Natural killer cell treated with Interleukin-12 subunit alpha and Interleukin-12 subunit beta and Interleukin-15 and Interleukin-18, amount 100 ng/mL, for 72 hours (primary cell): ENCODE data around the gene MPHOSPH9. TPM values are rescaled to one million over a fixed set of nuclear protein-coding genes. Genes with fewer than 3 reads are reported as not detected.
A peak's percentile ranks its signal among the peaks of the same experiment; 100 is the strongest.

Experiments used
- ATAC-seq, 2 donors: fragments of 150-1000 bp; cut with Tn5 transposase in 1 of 2; sonication (Bioruptor Pico), chemical (Tn5 transposase) in 1 of 2; 2 replicates each; pipeline ENCODE4 v1.10.0; 2021
- DNase-seq: peaks from one replicate; pipeline ENCODE4 v3.0.0; 2022; ENCODE audit warnings: low spot score
- H3K27ac Mint-ChIP-seq, 2 donors: 1 replicate in 1 of 2; 2 replicates in 1 of 2; pipeline ENCODE4 v1.8.0; 2022; ENCODE audit warnings: mixed read lengths in 2 of 2, mild to moderate bottlenecking in 1 of 2, moderate library complexity in 1 of 2
- H3K27me3 Mint-ChIP-seq, 2 donors: 1 replicate in 1 of 2; 2 replicates in 1 of 2; pipeline ENCODE4 v1.8.0; 2022; ENCODE audit warnings: mixed read lengths in 2 of 2
- H3K36me3 Mint-ChIP-seq: one replicate; pipeline ENCODE4 v1.8.0; 2022; ENCODE audit warnings: mixed read lengths
- H3K4me1 Mint-ChIP-seq, 2 donors: 1 replicate in 1 of 2; 2 replicates in 1 of 2; pipeline ENCODE4 v1.8.0; 2022; ENCODE audit warnings: low read depth in 2 of 2, mixed read lengths in 2 of 2, mild to moderate bottlenecking in 1 of 2
- H3K4me3 Mint-ChIP-seq: one replicate; pipeline ENCODE4 v1.8.0; 2022; ENCODE audit warnings: mixed read lengths
- H3K9me3 Mint-ChIP-seq: 2 replicates; pipeline ENCODE4 v1.8.0; 2022; ENCODE audit warnings: mixed read lengths
- total RNA-seq, 2 donors: library from RNA; stranded (reverse); gene quantifications; one replicate each; pipeline ENCODE4 v1.2.3, GENCODE V29; 2022

MPHOSPH9 gene
- total RNA-seq, 2 donors from 2014 or later: 50.1 to 117 TPM

DNA sequence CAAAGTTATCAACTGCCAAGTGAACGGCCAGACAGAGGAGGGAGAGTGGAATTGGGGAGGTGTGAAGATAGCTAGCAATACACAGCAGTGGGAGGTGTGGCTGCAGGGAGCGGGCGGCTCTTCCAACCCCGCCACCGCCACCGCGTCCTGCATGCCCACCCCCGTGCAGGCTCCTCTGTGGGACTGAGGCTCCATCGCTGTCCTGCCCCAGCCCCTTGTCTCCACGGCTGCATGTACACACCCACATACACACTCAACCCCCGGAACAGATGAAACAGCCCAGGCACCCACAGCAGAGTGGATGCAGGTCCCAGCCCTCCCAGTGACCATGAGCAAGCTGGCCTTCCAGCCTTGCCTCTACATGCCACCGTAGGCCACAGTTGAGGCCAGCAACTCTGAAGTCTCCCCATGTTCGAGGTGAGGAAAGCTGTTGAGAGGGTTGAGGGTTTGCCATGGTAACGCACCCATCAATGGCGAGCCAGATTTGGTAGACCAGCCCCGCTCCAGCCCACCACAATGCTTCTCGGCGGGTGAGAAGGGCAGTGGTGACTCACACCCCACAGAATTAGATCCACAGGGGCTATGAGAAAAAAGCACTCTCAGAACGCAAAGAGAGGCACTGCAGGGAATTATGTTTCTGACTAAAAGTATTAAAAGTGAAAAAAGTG is 121.3 kb downstream of the MPHOSPH9 start:
- DNase-seq (peak; percentile 60), ATAC-seq (peak; percentile 69 to 79)
- no peaks in the 10 kb centered on the region for H3K27me3 Mint-ChIP-seq
- H3K4me3 Mint-ChIP-seq: peak overlapping the region; percentile 46
- H3K27ac Mint-ChIP-seq: peak overlapping the region in 1 of 2 donors; percentile 72
- H3K4me1 Mint-ChIP-seq: peaks cover 36 to 41% of the 10 kb centered on the region in 2 donors
- H3K36me3 Mint-ChIP-seq: no peaks in the 10 kb centered on the region
- no peaks in the 10 kb centered on the region for H3K9me3 Mint-ChIP-seq

DNA sequence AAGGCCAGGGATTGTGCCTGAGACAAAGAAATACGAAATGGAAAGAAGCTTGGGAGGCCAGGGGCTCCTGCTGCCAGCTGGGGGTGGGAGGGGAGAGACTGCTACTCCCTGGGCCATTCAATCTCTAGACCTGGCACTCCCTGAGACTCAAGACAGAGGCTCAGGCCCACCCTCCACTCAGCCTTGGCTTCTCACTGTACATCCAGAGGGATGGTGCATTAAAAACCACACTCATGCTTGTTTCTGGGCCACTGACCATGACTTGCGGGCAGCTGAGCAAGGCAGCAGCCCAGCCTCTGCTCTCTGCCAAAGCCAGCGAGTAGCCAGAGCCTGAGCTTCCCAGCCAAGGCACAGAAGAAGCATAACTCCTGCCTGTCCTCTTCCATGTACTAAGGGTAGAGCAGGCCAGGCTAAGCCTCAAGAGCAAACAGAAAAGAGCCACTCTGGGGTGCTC is 123.6 kb downstream of the MPHOSPH9 start:
- Mint-ChIP-seq H3K27ac (no peak overlapping the region), H3K4me1 (peaks cover 48 to 58% of the 10 kb centered on the region in 2 donors), H3K4me3 (no peak overlapping the region)

DNA sequence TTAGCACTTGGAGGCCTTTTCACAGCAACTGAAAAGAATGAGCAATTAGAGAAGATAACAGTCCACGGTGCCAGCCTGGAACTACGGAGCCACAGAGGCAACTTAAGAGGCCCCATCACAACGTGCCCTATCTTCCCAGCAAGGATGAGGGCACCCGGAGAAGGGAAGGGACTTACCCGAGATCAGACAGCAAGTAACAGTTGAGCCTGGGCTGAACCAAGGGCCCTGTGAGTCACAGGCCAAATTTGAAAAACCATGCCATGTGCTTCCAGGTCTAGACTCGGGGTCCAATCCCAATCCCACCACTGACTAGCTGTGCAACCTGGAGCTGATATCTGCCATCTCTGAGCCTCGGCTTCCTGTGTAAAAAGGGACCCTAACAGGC is 124.3 kb downstream of the MPHOSPH9 start:
- Mint-ChIP-seq H3K27me3 (no peaks in the 10 kb centered on the region), H3K4me3 (no peak overlapping the region), H3K4me1 (peaks cover 48 to 58% of the 10 kb centered on the region in 2 donors), H3K27ac (no peak overlapping the region), H3K9me3 (no peaks in the 10 kb centered on the region), H3K36me3 (no peaks in the 10 kb centered on the region)
- DNase-seq (no peak), ATAC-seq (no peak)

More for the DNA sequence above, 123.6 kb downstream of the MPHOSPH9 start:
- H3K36me3 Mint-ChIP-seq: no peaks in the 10 kb centered on the region
- no peaks in the 10 kb centered on the region for H3K9me3 Mint-ChIP-seq
- no peak for ATAC-seq
- DNase-seq: peak; percentile 1
- no peaks in the 10 kb centered on the region for H3K27me3 Mint-ChIP-seq

DNA sequence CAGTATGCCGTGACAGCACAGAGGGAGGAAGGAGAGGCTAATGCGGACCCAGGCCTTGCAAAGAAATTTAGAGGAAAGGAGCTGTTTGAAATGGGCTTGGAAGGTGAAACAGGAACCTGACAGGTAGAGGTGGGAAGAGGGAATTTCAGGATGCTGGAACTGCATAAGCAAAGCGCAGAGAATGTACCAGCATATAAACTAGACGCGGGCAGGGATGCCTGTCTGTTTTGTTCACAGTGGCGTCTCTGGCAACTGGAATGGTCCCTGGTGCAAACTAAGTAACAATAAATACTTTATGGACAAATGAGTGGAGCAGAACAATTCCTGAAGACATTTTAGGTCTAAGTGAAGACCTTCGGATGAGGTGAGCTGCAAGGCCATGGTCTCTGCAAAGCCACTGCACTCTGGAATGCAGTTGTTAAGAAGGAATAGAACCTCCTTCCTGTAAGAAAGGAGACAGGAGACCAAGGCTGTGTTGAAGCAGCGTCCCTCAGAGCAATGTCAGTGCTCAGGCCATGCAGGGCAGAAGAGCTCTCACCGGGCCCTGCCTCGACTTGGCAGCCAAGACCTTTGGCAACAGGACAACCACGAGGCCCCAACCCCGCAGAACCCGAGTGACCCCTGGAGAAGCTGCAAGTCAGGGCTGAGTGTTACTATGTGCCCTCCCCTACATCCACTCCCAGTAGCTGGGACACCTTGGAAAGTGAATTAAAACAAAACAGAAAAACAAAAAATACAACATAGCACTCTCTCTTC is 124.8 kb downstream of the MPHOSPH9 start:
- peak overlapping the region; percentile 88 to 95 for H3K27ac Mint-ChIP-seq

DNA sequence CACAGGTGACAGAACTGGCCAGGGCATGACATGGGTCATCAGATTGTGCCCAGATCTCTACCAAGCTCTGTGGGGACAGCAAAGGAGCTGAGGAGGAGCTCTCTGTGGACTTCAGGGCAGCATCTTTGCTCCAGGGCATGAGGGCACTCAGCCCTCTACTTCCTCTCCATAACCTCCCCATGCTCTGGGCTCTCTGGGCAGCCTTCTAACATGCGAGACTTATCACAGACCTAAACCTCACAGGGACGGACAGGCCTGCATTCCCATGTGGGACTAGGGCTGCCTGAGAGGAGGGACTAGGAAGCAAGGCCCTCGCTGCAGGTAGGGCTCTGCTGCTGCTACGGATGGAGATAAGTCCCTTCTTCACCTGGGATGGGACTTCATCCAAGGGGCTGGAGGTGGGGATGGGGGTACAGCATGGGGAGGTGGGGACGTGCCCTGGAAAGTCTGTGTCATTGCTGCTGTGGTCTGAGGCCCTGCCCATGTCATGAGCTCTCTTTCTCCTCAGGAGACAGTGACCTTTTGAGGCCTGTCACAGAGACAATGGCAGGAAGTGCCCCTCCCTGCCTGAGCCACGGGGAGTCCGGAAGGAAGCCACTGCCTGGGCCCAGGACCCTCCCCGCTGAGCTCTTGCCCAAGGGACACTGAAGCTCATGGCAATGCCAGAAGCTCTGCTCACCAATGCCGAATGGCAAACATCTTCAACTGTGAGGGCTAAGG is 126.1 kb downstream of the MPHOSPH9 start:
- no peaks in the 10 kb centered on the region for H3K27me3 Mint-ChIP-seq
- DNase-seq: peak; percentile 83
- peak overlapping the region; percentile 88 to 95 for H3K27ac Mint-ChIP-seq
- H3K4me3 Mint-ChIP-seq: peak overlapping the region; percentile 53
- peaks cover 44 to 52% of the 10 kb centered on the region in 2 donors for H3K4me1 Mint-ChIP-seq
- H3K9me3 Mint-ChIP-seq: no peaks in the 10 kb centered on the region
- H3K36me3 Mint-ChIP-seq: no peaks in the 10 kb centered on the region
- ATAC-seq: peak; percentile 87 to 93

More for the DNA sequence above, 124.8 kb downstream of the MPHOSPH9 start:
- ATAC-seq (no peak), DNase-seq (peak; percentile 5)
- Mint-ChIP-seq H3K27me3 (no peaks in the 10 kb centered on the region), H3K9me3 (no peaks in the 10 kb centered on the region), H3K36me3 (no peaks in the 10 kb centered on the region), H3K4me1 (peaks cover 48 to 58% of the 10 kb centered on the region in 2 donors), H3K4me3 (no peak overlapping the region)

DNA sequence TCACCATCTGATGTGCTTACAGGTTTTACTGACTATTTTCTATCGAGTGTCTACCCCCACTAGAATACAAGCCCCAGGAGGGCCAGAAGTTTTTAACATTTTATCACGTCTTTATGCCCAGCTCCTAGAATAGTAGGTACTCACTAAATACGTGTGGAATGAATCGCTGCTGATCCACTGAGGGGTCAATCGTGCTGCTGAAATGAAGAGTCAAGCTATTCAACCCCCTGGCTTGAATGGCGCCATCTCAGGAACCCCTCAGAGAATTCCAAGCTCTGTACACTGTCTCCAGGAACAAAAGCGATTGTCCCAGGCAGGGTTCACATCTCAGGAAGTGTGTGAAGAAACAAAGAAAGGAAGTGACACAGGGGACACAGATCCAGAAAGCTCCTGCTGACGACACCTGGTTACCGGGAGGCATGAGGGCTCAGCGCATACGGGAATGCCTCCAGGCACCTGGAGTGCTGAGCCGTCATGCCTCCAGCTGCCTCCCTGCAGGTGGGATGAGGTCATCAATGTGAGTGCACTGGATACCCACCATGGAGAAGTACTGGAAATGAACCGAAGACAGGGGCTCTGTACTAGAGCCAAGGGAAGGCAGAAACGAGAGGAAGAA is 127.6 kb downstream of the MPHOSPH9 start:
- no peaks in the 10 kb centered on the region for H3K36me3 Mint-ChIP-seq
- no peaks in the 10 kb centered on the region for H3K27me3 Mint-ChIP-seq
- no peaks in the 10 kb centered on the region for H3K9me3 Mint-ChIP-seq
- peak overlapping the region; percentile 88 to 95 for H3K27ac Mint-ChIP-seq
- peaks cover 30 to 39% of the 10 kb centered on the region in 2 donors for H3K4me1 Mint-ChIP-seq
- H3K4me3 Mint-ChIP-seq: no peak overlapping the region
- DNase-seq (peak; percentile 3), ATAC-seq (no peak)

DNA sequence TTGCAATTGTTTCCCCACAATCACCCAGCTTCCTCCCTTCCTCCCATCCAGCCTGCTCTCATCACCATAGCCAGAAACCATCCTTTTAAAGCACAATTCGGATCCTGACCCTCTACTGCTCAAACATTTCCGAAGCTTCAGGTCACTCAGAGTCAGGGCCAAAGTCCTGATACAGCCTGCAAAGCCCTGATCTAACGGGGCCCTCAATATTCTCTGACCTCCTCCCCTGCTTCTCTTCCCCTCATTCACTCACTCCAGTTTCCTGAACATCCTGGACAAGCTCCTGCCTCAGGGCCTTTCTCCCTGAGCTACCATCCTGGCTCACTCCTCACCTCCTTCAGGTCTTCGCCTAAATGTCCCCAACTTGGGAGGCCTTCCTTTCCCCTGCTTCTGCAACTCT is 128.1 kb downstream of the MPHOSPH9 start:
- Mint-ChIP-seq H3K27ac (peak overlapping the region; percentile 88 to 95), H3K4me3 (no peak overlapping the region), H3K27me3 (no peaks in the 10 kb centered on the region), H3K9me3 (no peaks in the 10 kb centered on the region), H3K4me1 (peaks cover 30 to 39% of the 10 kb centered on the region in 2 donors), H3K36me3 (no peaks in the 10 kb centered on the region)
- DNase-seq (no peak), ATAC-seq (no peak)

Other genes with a start within 250 kb of the MPHOSPH9 start
- 1 to 10 TPM; 2.0 to 3.1 TPM for gene PITPNM2, start 82.1 kb downstream of the MPHOSPH9 start, total RNA-seq
- 10 to 100 TPM; 17.9 to 37.6 TPM for gene MTRFR, start 295 bp upstream of the MPHOSPH9 start, total RNA-seq
- 10 to 100 TPM; 22.4 to 32.0 TPM for gene CDK2AP1, start 38.7 kb upstream of the MPHOSPH9 start, total RNA-seq
- 10 to 100 TPM; 44.8 to 49.0 TPM for gene SBNO1, start 131.7 kb upstream of the MPHOSPH9 start, total RNA-seq
- 10 to 100 TPM; 67.2 to 95.6 TPM for gene KMT5A, start 151.0 kb upstream of the MPHOSPH9 start, total RNA-seq
- gene RILPL2, start 203.5 kb upstream of the MPHOSPH9 start, total RNA-seq: 10 to 100 TPM in 1 of 2 donors, 1 to 10 TPM in 1; 9.7 to 12.2 TPM
- gene SNRNP35, start 225.0 kb upstream of the MPHOSPH9 start, total RNA-seq: 10 to 100 TPM; 27.3 to 36.9 TPM